Activated naive CD4-positive, alpha-beta T cell treated with Interleukin-2 at 50 U/mL for 16 hours (primary cell): ENCODE data around the gene FLT3.
"Not testable (repeated sequence)": the region's sequence is repeated elsewhere in the genome, so short reads cannot be mapped to it uniquely, and the experiment has no call there.

Experiments used
- DNase-seq: peaks from one replicate; pipeline ENCODE4 v3.0.0-alpha.2; 2020

Gene FLT3

GRCh38 chr13:27971236-27971645 lies 129.1 kb downstream of the FLT3 start:
- no peak for DNase-seq

GRCh38 chr13:27970382-27971235 lies 129.8 kb downstream of the FLT3 start:
- DNase-seq, result no peak

GRCh38 chr13:27969866-27970229 lies 130.5 kb downstream of the FLT3 start:
- DNase-seq, result no peak

GRCh38 chr13:27969082-27969865 lies 131.1 kb downstream of the FLT3 start, which contains the start of gene CDX2:
CDX2 (minus strand) TSS chr13:27969315; CDS start chr13:27969006, 309 bp downstream.
- DNase-seq, result no peak

GRCh38 chr13:27968316-27969081 lies 131.9 kb downstream of the FLT3 start:
- no peak for DNase-seq

- DNase-seq, result no peak
Observed at GRCh38 chr13:27967736-27968315, 132.6 kb downstream of the FLT3 start.

- DNase-seq, result no peak
Observed at GRCh38 chr13:27967203-27967735, 133.1 kb downstream of the FLT3 start.

- no peak for DNase-seq
Observed at GRCh38 chr13:27966641-27967202, 133.7 kb downstream of the FLT3 start.

GRCh38 chr13:27965740-27966640 lies 134.4 kb downstream of the FLT3 start:
- DNase-seq, result no peak

- no peak for DNase-seq
Observed at GRCh38 chr13:27965343-27965739, 135.0 kb downstream of the FLT3 start.

- no peak for DNase-seq
Observed at GRCh38 chr13:27964741-27965323, 135.5 kb downstream of the FLT3 start.

- not testable (repeated sequence) for DNase-seq
Observed at GRCh38 chr13:27964206-27964605, 136.2 kb downstream of the FLT3 start.

GRCh38 chr13:27963491-27963890 lies 136.9 kb downstream of the FLT3 start:
- no peak for DNase-seq

- DNase-seq, result no peak
Observed at GRCh38 chr13:27962982-27963381, 137.4 kb downstream of the FLT3 start.

- DNase-seq, result no peak
Observed at GRCh38 chr13:27962128-27962841, 138.1 kb downstream of the FLT3 start.

GRCh38 chr13:27961227-27962085 lies 138.9 kb downstream of the FLT3 start:
- no peak for DNase-seq

- DNase-seq, result peak; percentile 15
Observed at GRCh38 chr13:27960362-27961226, 139.8 kb downstream of the FLT3 start.

- DNase-seq, result no peak
Observed at GRCh38 chr13:27959976-27960361, 140.4 kb downstream of the FLT3 start.
